SK-N-SH (cell line): ENCODE measurements around the gene SPINK8. TPM values are rescaled to one million over a fixed set of nuclear protein-coding genes. Genes with fewer than 3 reads are reported as not detected.

Experiments used
- polyA plus RNA-seq, 3 experiments: library from polyadenylated mRNA; depleted of rRNA; stranded (reverse); fragments of >200 nt; gene quantifications; 2 replicates each; pipeline ENCODE4 v1.2.3, GENCODE V29; 2012
- small RNA-seq, 7 experiments: library from RNA; depleted of rRNA; stranded (forward); fragments of <200 nt; gene quantifications; one replicate each; pipeline ENCODE3, GENCODE V24; 2012

The SPINK8 gene
- polyA plus RNA-seq, 1 of the 3 experiments (the other 2 are of a cell fraction) = not detected

Small RNA genes within 50 kb of the gene (small RNA-seq; reads per million reads assigned to genes)
- gene MIR2115 (0 to 0.17 (median 0) reads per million in 7 experiments), gene RF00019 (0 reads per million in 7 experiments), gene RN7SL321P (0 reads per million in 7 experiments)

Other genes with a start within 250 kb of the SPINK8 start
- 3.3 and 3.8 TPM in 2 replicates for gene CDC25A, start 145.2 kb downstream of the SPINK8 start, polyA plus RNA-seq (2012; rRNA removed)
- not detected in 2 replicates for gene CAMP, start 110.2 kb downstream of the SPINK8 start, polyA plus RNA-seq (2012; rRNA removed)
- 4.4 and 8.0 TPM in 2 replicates for gene ZNF589, start 92.6 kb downstream of the SPINK8 start, polyA plus RNA-seq (2012; rRNA removed)
- 16.4 and 21.1 TPM in 2 replicates for gene NME6, start 32.3 kb downstream of the SPINK8 start, polyA plus RNA-seq (2012; rRNA removed)
- 0.07 TPM in 1 of 2 replicates, not detected in the other for gene FBXW12, start 38.6 kb upstream of the SPINK8 start, polyA plus RNA-seq (2012; rRNA removed)
- gene PLXNB1, start 96.4 kb upstream of the SPINK8 start, polyA plus RNA-seq (2012; rRNA removed) = 38.0 and 39.8 TPM in 2 replicates
- gene CCDC51, start 106.5 kb upstream of the SPINK8 start, polyA plus RNA-seq (2012; rRNA removed) = 24.2 and 29.6 TPM in 2 replicates
- gene TMA7, start 106.6 kb upstream of the SPINK8 start, polyA plus RNA-seq (2012; rRNA removed) = 393 and 438 TPM in 2 replicates
- gene ATRIP, start 113.1 kb upstream of the SPINK8 start, polyA plus RNA-seq (2012; rRNA removed) = 5.6 and 6.5 TPM in 2 replicates
- gene SHISA5, start 170.5 kb upstream of the SPINK8 start, polyA plus RNA-seq (2012; rRNA removed) = 141 and 194 TPM in 2 replicates
- 5.7 and 6.7 TPM in 2 replicates for gene PFKFB4, start 223.1 kb upstream of the SPINK8 start, polyA plus RNA-seq (2012; rRNA removed)
- gene UCN2, start 230.1 kb upstream of the SPINK8 start, polyA plus RNA-seq (2012; rRNA removed) = 0.50 and 0.69 TPM in 2 replicates